Right cardiac atrium (tissue), 5 donors: ENCODE data around the gene KIAA0753. TPM values are rescaled to one million over a fixed set of nuclear protein-coding genes. Genes with fewer than 3 reads are reported as not detected.

Experiments used
- ATAC-seq, 2 donors: fragments of 200-7000 bp; cut with Tn5 transposase; one replicate each; pipeline versions ENCODE4 v1.8.0 to v1.9.1; 2020; ENCODE audit warnings: moderate library complexity in 2 of 2, mild to moderate bottlenecking in 1 of 2
- DNase-seq, 3 donors: peaks; one replicate each; pipeline ENCODE4 v3.0.0-alpha.2; 2020
- H3K27ac ChIP-seq: one replicate; pipeline ENCODE4 v1.5.1; 2013; ENCODE audit warnings: mild to moderate bottlenecking, low read length, control low read depth, moderate library complexity
- H3K27me3 ChIP-seq: one replicate; pipeline ENCODE4 v1.6.1; 2013; ENCODE audit not compliant: control insufficient read depth, insufficient read depth
- H3K4me1 ChIP-seq: one replicate; pipeline ENCODE4 v1.6.1; 2013; ENCODE audit warnings: low read length; ENCODE audit not compliant: control insufficient read depth, insufficient read depth
- H3K4me3 ChIP-seq: one replicate; pipeline ENCODE4 v1.5.1; 2013; ENCODE audit warnings: low read length, control low read depth
- H3K9me3 ChIP-seq: one replicate; pipeline ENCODE4 v1.6.1; 2013; ENCODE audit warnings: low read length; ENCODE audit not compliant: control insufficient read depth
- whole genome bisulfite sequencing: extraction: QIAGEN DNeasy Blood & Tissue Kit; methylation state at CpG from one replicate; pipeline ENCODE4 v1.1.7; 2013; 5-methylcytosine and 5-hydroxymethylcytosine counted together
- intact Hi-C, 4 donors: fragments of 100-400 bp; cut with DNase I; formaldehyde crosslinking; loops; one replicate each; pipeline versions ENCODE4 v1.11.0 to v1.14.0; 2022 to 2023
- polyA plus RNA-seq: library from polyadenylated mRNA; stranded (reverse); fragments of 200-250 nt; gene quantifications from one replicate; pipeline ENCODE4 v1.2.3, GENCODE V29; 2013
- total RNA-seq, 4 donors: library from RNA; stranded (reverse); fragmentation: NEBNext Ultra II Directional; extraction: Animal tissue kit (Norgen Biotek cat#: 25700); gene quantifications; one replicate each; pipeline ENCODE4 v1.2.1, GENCODE V29; 2021
- donor health status: healthy with polysubstance abuse.
- donor health status: DM: no; HTN: yes; CAD: no.
- donor health status: DM: no; HTN: no; CAD: no.
- donor health status: DM: no; HTN: yes; CAD: no; lungs with severe emphysema.
- donor health status: DM: yes; HTN: yes; CAD: no.

KIAA0753 gene
- total and polyA plus RNA-seq, 5 donors: 2.9 to 9.0 (median 6.3) TPM

GRCh38 chr17:6639586-6640535 lies 650 bp downstream of the KIAA0753 start:
- H3K27ac ChIP-seq: no peak overlapping the region
- under 1% methylated on average over 67 of the region's 67 CpGs for WGBS
- ATAC-seq: peak; percentile 40 to 64
- H3K4me1 ChIP-seq: no peaks in the 10 kb centered on the region
- no peaks in the 10 kb centered on the region for H3K27me3 ChIP-seq
- no peaks in the 10 kb centered on the region for H3K9me3 ChIP-seq
- peak overlapping the region; percentile 96 for H3K4me3 ChIP-seq
- intact Hi-C loops: no loop called here
- peak; percentile 34 to 72 (median 67) for DNase-seq

DNA sequence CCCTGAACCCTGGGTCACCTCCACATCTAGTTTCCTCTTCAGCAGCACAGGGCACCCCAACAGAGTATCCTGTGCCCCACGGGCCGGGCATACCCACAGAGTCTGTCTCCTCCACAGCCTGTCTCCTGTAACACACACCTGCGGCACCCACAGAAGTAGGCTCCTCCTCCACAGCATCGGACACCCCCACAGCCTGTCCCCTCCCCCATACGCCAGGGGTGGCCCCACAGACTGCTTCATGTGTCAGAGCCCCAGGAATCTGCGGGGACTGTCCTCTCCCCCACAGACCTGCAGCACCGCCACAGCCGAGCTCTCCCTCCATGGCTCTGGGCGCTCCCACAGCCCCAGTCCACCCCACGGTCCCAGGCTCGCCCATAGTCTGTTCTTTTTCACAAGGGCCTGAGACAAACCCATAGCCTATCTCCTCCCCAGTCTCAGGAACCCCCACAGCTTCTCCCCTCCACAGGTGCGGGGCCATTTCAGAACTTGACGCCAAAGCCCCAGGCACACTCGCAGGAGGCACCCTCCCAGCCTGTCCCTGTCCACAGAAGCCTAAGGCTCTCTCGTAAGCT lies 1.4 kb downstream of the KIAA0753 start:
- WGBS: 49% methylated on average over 15 of the region's 15 CpGs
- peak overlapping the region; percentile 96 for H3K4me3 ChIP-seq
- DNase-seq (peak in 2 of 3 donors; percentile 47 to 60), ATAC-seq (no peak)
- H3K27ac ChIP-seq: no peak overlapping the region
- intact Hi-C loops: no loop called here
- H3K27me3 ChIP-seq: no peaks in the 10 kb centered on the region
- no peaks in the 10 kb centered on the region for H3K9me3 ChIP-seq
- no peaks in the 10 kb centered on the region for H3K4me1 ChIP-seq

DNA sequence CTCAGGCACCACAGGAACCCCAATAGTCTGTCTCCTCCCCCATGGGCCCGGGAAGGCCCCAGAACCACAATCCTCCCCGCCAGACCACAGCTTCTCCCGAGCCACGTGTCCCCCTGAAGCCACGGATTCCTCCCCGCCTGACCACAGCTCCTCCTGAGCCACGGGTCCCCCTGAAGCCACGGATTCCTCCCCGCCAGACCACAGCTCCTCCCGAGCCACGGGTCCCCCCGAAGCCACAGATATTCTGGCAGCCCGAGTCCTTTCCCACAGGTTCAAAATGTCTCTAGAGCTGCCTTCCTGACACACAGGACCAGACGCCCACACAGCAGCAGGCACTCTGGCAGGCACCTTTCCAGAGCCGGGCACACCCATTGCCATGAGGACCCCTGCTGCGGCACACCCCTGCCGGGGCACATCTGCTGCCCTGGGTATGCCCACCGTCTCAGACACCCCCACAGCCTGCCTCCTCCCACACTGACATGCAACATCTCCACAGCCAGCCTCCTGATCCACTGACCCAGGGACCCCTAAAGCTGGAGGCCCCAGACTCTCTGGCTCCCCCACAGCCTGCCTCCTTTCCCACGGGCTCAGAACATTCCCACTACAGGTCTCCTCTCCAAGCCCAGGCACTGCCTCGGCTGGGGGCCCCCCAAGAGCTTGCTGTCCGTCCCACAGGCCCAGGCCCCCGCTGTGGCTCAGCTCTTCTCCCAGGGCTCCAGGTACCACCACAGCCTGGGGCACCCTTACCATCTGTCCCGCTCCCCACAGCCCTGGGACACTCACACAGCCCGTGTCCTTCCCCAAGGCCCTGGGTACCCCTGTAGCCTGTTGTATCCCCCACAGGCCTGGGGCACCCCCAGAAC lies 2.2 kb downstream of the KIAA0753 start:
- intact Hi-C loops: no loop called here
- DNase-seq: peak in 1 of 3 donors; percentile 54
- Histone ChIP-seq H3K4me3 (no peak overlapping the region), H3K9me3 (no peaks in the 10 kb centered on the region), H3K27me3 (no peaks in the 10 kb centered on the region), H3K27ac (no peak overlapping the region), H3K4me1 (no peaks in the 10 kb centered on the region)
- ATAC-seq: no peak
- WGBS: 76% methylated on average over 24 of the region's 24 CpGs

DNA sequence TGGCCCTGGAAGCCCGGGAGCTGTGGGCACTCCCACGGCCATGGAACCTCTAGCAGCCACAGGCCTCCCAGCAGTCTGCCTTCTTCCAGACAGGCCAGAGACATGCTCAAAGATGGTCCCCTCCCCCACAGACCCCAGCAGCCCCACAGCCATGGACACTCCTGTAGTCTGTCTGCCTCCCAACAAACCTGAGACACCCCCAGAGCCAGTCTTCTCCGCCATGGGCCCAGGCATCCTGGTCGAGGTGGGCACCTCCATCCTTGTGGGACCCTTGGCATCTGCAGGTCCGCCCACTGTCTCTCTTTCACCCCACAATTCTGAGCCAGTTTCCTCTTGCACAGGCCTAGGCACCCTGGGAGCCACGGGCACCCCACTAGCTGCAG lies 3.1 kb downstream of the KIAA0753 start:
- 91% methylated on average over 6 of the region's 6 CpGs for WGBS
- Histone ChIP-seq H3K4me3 (no peak overlapping the region), H3K27ac (no peak overlapping the region), H3K4me1 (no peaks in the 10 kb centered on the region), H3K9me3 (no peaks in the 10 kb centered on the region), H3K27me3 (no peaks in the 10 kb centered on the region)
- DNase-seq (peak in 1 of 3 donors; percentile 35), ATAC-seq (no peak)
- intact Hi-C loops: no loop called here

GRCh38 chr17:6636616-6637457 lies 3.7 kb downstream of the KIAA0753 start:
- no peaks in the 10 kb centered on the region for H3K4me1 ChIP-seq
- no peaks in the 10 kb centered on the region for H3K9me3 ChIP-seq
- DNase-seq: no peak
- ATAC-seq: no peak
- no peaks in the 10 kb centered on the region for H3K27me3 ChIP-seq
- WGBS: 89% methylated on average over 17 of the region's 17 CpGs
- H3K27ac ChIP-seq: no peak overlapping the region
- intact Hi-C loops: no loop called here
- H3K4me3 ChIP-seq: no peak overlapping the region

- Histone ChIP-seq H3K27me3 (no peaks in the 10 kb centered on the region), H3K9me3 (no peaks in the 10 kb centered on the region), H3K27ac (no peak overlapping the region), H3K4me1 (no peaks in the 10 kb centered on the region), H3K4me3 (no peak overlapping the region)
- ATAC-seq (no peak), DNase-seq (no peak)
- intact Hi-C loops: no loop called here
- 76% methylated on average over 2 of the region's 2 CpGs for WGBS
These were observed 4.4 kb downstream of the KIAA0753 start for GRCh38 chr17:6636105-6636504.

DNA sequence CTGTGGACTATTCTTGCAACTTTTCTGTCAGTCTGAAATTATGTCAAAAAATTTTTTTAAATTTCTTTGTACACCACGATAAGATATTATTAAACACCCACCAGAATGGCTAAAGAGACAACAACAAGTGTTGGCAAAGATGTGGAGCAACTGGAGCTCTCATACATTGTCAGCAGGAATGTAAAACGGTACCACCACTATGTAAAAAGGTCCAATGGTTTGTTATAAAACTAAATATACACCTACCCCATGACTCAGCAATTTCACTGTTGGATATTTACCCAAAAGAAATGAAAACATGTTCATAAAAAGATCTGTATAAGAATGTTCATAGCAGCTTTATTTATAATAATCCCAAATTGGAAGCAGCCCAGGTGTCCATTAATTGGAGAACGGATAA lies 7.2 kb downstream of the KIAA0753 start:
- Histone ChIP-seq H3K4me1 (no peaks in the 10 kb centered on the region), H3K4me3 (no peak overlapping the region), H3K27me3 (no peaks in the 10 kb centered on the region), H3K27ac (no peak overlapping the region), H3K9me3 (no peaks in the 10 kb centered on the region)
- intact Hi-C loops: no loop called here
- 97% methylated on average over 3 of the region's 3 CpGs for WGBS
- ATAC-seq (no peak), DNase-seq (no peak)

DNA sequence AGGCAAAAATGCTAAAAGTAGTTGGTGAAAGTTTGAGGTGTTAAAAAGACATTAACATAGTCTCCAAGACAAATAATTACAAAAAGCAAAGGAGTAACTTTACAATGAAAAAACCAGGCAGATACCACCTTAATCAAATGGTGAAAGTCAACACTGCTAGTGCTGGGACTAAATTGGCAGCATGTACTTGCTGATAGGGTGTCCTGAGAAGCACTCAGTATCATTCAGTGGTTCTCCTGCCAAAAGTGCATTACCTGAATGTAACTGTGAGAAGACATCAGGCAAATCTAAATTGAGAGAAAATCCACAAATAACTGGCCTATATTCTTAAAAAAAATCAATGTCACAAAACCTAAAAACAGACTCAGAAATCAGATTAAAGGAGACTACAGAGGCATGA lies 8.0 kb downstream of the KIAA0753 start:
- no peak overlapping the region for H3K4me3 ChIP-seq
- DNase-seq (no peak), ATAC-seq (no peak)
- intact Hi-C loops: no loop called here
- no peaks in the 10 kb centered on the region for H3K9me3 ChIP-seq
- H3K27ac ChIP-seq: no peak overlapping the region
- no peaks in the 10 kb centered on the region for H3K4me1 ChIP-seq
- no peaks in the 10 kb centered on the region for H3K27me3 ChIP-seq

- Histone ChIP-seq H3K27me3 (no peaks in the 10 kb centered on the region), H3K4me1 (no peaks in the 10 kb centered on the region), H3K9me3 (no peaks in the 10 kb centered on the region), H3K4me3 (no peak overlapping the region), H3K27ac (no peak overlapping the region)
- ATAC-seq (no peak), DNase-seq (no peak)
- 96% methylated on average over 1 of the region's 1 CpG for WGBS
- intact Hi-C loops: no loop called here
These were observed 10.1 kb downstream of the KIAA0753 start for GRCh38 chr17:6630390-6630789.

DNA sequence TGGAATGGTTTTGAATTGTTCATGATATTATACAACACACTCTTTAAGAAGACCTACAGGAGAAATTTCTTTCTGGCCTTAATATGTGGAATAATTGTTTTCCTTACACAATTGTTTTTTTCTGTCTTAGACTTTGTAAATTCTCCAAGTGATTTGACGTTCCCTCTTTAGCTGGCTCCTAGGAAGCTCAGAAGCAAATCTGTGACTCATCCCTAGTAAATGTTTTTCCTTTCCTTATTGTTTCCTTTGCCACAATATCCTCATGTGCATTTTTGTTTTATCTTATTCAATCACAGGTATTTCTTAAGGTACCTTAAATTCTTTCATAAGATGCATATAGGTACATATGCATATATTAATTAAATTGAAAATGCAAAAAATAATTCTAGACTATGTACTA lies 13.5 kb downstream of the KIAA0753 start:
- H3K4me3 ChIP-seq: no peak overlapping the region
- intact Hi-C loops: no loop called here
- H3K27me3 ChIP-seq: no peaks in the 10 kb centered on the region
- no peaks in the 10 kb centered on the region for H3K4me1 ChIP-seq
- no peak for DNase-seq
- WGBS: 56% methylated on average over 1 of the region's 1 CpG
- ATAC-seq: no peak
- H3K27ac ChIP-seq: no peak overlapping the region
- H3K9me3 ChIP-seq: no peaks in the 10 kb centered on the region
